ENCODE results near the gene MYCBP2.
"Not testable (repeated sequence)": the region's sequence is repeated elsewhere in the genome, so short reads cannot be mapped to it uniquely, and the experiment has no call there.

MYCBP2 gene

GRCh38 chr13:77350811-77351210 lies 23.9 kb upstream of the MYCBP2 start:
- TF ChIP-seq CTCF (conservative IDR thresholded peaks at IDR 0.05; ENCODE audit: low read length) = no peak
- no peak for DNase-seq (ENCODE audit: low read depth)
- no peak overlapping the region for H3K4me3 ChIP-seq (ENCODE audit: low read length)

- no peak for TF ChIP-seq CTCF (conservative IDR thresholded peaks at IDR 0.05; ENCODE audit: low read length)
Observed at GRCh38 chr13:77349365-77349764, 22.5 kb upstream of the MYCBP2 start.

GRCh38 chr13:77347351-77347750 lies 20.5 kb upstream of the MYCBP2 start:
- not testable (repeated sequence) for H3K4me3 ChIP-seq (ENCODE audit: low read length); DNase-seq (ENCODE audit: low read depth)

More at GRCh38 chr13:77349365-77349764, 22.5 kb upstream of the MYCBP2 start:
- no peak overlapping the region for H3K4me3 ChIP-seq (ENCODE audit: low read length)
- DNase-seq (ENCODE audit: low read depth) = no peak

GRCh38 chr13:77345150-77345780 lies 18.4 kb upstream of the MYCBP2 start:
- TF ChIP-seq CTCF (conservative IDR thresholded peaks at IDR 0.05; ENCODE audit: low read length) = no peak
- no peak for DNase-seq (ENCODE audit: low read depth)
- H3K4me3 ChIP-seq (ENCODE audit: low read length) = no peak overlapping the region

- H3K4me3 ChIP-seq (ENCODE audit: low read length) = no peak overlapping the region
- no peak for TF ChIP-seq CTCF (conservative IDR thresholded peaks at IDR 0.05; ENCODE audit: low read length)
- no peak for DNase-seq (ENCODE audit: low read depth)
Observed at GRCh38 chr13:77343841-77344240, 16.9 kb upstream of the MYCBP2 start.

- no peak overlapping the region for H3K4me3 ChIP-seq (ENCODE audit: low read length)
- DNase-seq (ENCODE audit: low read depth) = no peak
- no peak for TF ChIP-seq CTCF (conservative IDR thresholded peaks at IDR 0.05; ENCODE audit: low read length)
Observed at GRCh38 chr13:77339408-77339807, 12.5 kb upstream of the MYCBP2 start.

GRCh38 chr13:77338961-77339401 lies 12.1 kb upstream of the MYCBP2 start:
- H3K4me3 ChIP-seq (ENCODE audit: low read length) = no peak overlapping the region
- no peak for TF ChIP-seq CTCF (conservative IDR thresholded peaks at IDR 0.05; ENCODE audit: low read length)
- no peak for DNase-seq (ENCODE audit: low read depth)

All from AG10803 (cell line).